ENCODE results near the gene MED19. TPM values are rescaled to one million over a fixed set of nuclear protein-coding genes. Genes with fewer than 3 reads are reported as not detected.

The MED19 gene
- polyA plus RNA-seq, 4 donors, result 19.9 to 20.3 (median 20.0) TPM

Other genes starting within 250 kb of the MED19 start
- gene SLC43A1, start 196.5 kb downstream of the MED19 start, polyA plus RNA-seq (ENCODE audit: insufficient read length in 4 of 4), result 1 to 10 TPM; 5.4 to 6.6 (median 5.9) TPM
- 10 to 100 TPM; 43.8 to 56.6 (median 49.4) TPM for gene TIMM10, start 181.5 kb downstream of the MED19 start, polyA plus RNA-seq (ENCODE audit: insufficient read length in 4 of 4)
- under 1 TPM; 0.10 to 0.45 (median 0.23) TPM for gene SMTNL1, start 174.6 kb downstream of the MED19 start, polyA plus RNA-seq (ENCODE audit: insufficient read length in 4 of 4)
- gene UBE2L6, start 144.5 kb downstream of the MED19 start, polyA plus RNA-seq (ENCODE audit: insufficient read length in 4 of 4), result 10 to 100 TPM; 38.4 to 41.1 (median 39.5) TPM
- gene SERPING1, start 114.5 kb downstream of the MED19 start, polyA plus RNA-seq (ENCODE audit: insufficient read length in 4 of 4), result 100 to 1,000 TPM; 157 to 178 (median 171) TPM
- 1 to 10 TPM; 1.5 to 2.5 (median 1.8) TPM for gene YPEL4, start 62.3 kb downstream of the MED19 start, polyA plus RNA-seq (ENCODE audit: insufficient read length in 4 of 4)
- 10 to 100 TPM; 14.6 to 17.1 (median 15.1) TPM for gene CLP1, start 54.5 kb downstream of the MED19 start, polyA plus RNA-seq (ENCODE audit: insufficient read length in 4 of 4)
- 10 to 100 TPM; 54.9 to 58.4 (median 55.8) TPM for gene ZDHHC5, start 44.1 kb downstream of the MED19 start, polyA plus RNA-seq (ENCODE audit: insufficient read length in 4 of 4)
- 100 to 1,000 TPM; 108 to 130 (median 128) TPM for gene TMX2, start 378 bp upstream of the MED19 start, polyA plus RNA-seq (ENCODE audit: insufficient read length in 4 of 4)
- gene SELENOH, start 29.3 kb upstream of the MED19 start, polyA plus RNA-seq (ENCODE audit: insufficient read length in 4 of 4), result 100 to 1,000 TPM; 101 to 145 (median 118) TPM
- gene BTBD18, start 39.6 kb upstream of the MED19 start, polyA plus RNA-seq (ENCODE audit: insufficient read length in 4 of 4), result under 1 TPM; 0.08 to 0.22 (median 0.16) TPM
- 100 to 1,000 TPM; 201 to 226 (median 215) TPM for gene CTNND1, start 49.6 kb upstream of the MED19 start, polyA plus RNA-seq (ENCODE audit: insufficient read length in 4 of 4)